WTC11 (cell line): Measurements from ENCODE around the gene EFCAB12. TPM values are rescaled to one million over a fixed set of nuclear protein-coding genes. Genes with fewer than 3 reads are reported as not detected.
"Not testable (repeated sequence)": the region's sequence is repeated elsewhere in the genome, so short reads cannot be mapped to it uniquely, and the experiment has no call there.

Experiments
- ATAC-seq: fragments of 200-7000 bp; cut with Tn5 transposase; 2 replicates; pipeline ENCODE4 v1.10.0; 2021; ENCODE audit warnings: mild to moderate bottlenecking, moderate library complexity
- CTCF ChIA-PET: fragments of 300-600 bp; sonication (Branson Sonifier 250); formaldehyde crosslinking; loops from one replicate; lab custom pipeline; 2021; ENCODE audit warnings: antibody characterized with exemption; lab: Charles Lee
- POLR2A ChIA-PET: fragments of 350-600 bp; sonication (Branson Sonifier 250); formaldehyde crosslinking; loops from one replicate; lab custom pipeline; 2021; ENCODE audit warnings: antibody characterized with exemption; lab: Charles Lee
- DNase-seq: peaks from one replicate; pipeline ENCODE4 v3.0.0; 2021; ENCODE audit warnings: low spot score
- H3K27ac Mint-ChIP-seq: 2 replicates; pipeline ENCODE4 v1.8.0; 2021; ENCODE audit warnings: mixed read lengths
- H3K27me3 Mint-ChIP-seq: 2 replicates; pipeline ENCODE4 v1.8.0; 2021; ENCODE audit warnings: low read depth, mild to moderate bottlenecking, moderate library complexity, mixed read lengths
- H3K36me3 Mint-ChIP-seq: 2 replicates; pipeline ENCODE4 v1.8.0; 2021; ENCODE audit warnings: mixed read lengths
- H3K4me1 Mint-ChIP-seq: 2 replicates; pipeline ENCODE4 v1.8.0; 2022; ENCODE audit warnings: mixed read lengths
- H3K4me3 Mint-ChIP-seq: 2 replicates; pipeline ENCODE4 v1.8.0; 2021; ENCODE audit warnings: mild to moderate bottlenecking, moderate library complexity, mixed read lengths
- H3K9me3 Mint-ChIP-seq: 2 replicates; pipeline ENCODE4 v1.8.0; 2021; ENCODE audit warnings: mixed read lengths
- AFF4 ChIP-seq: sonication (generic); formaldehyde crosslinking; IDR thresholded peaks from 2 replicates; pipeline ENCODE4 v1.8.1; 2023; ENCODE audit warnings: mild to moderate bottlenecking, missing genetic modification reagents, borderline replicate concordance
- ATF1 ChIP-seq: sonication (generic); formaldehyde crosslinking; IDR thresholded peaks from 2 replicates; pipeline ENCODE4 v1.8.1; 2023; ENCODE audit warnings: mild to moderate bottlenecking, moderate library complexity, missing genetic modification reagents
- E2F4 ChIP-seq: sonication (generic); formaldehyde crosslinking; IDR thresholded peaks from 2 replicates; pipeline ENCODE4 v1.8.1; 2022; ENCODE audit warnings: low read depth, mild to moderate bottlenecking, moderate library complexity, missing genetic modification reagents, borderline replicate concordance
- ETV6 ChIP-seq: sonication (generic); formaldehyde crosslinking; IDR thresholded peaks from 2 replicates; pipeline ENCODE4 v1.8.1; 2022; ENCODE audit warnings: mild to moderate bottlenecking, missing genetic modification reagents
- GABPB1 ChIP-seq: sonication (generic); formaldehyde crosslinking; IDR thresholded peaks from 2 replicates; pipeline ENCODE4 v1.8.1; 2023; ENCODE audit warnings: mild to moderate bottlenecking, missing genetic modification reagents
- MYBL2 ChIP-seq: sonication (generic); formaldehyde crosslinking; IDR thresholded peaks from 2 replicates; pipeline ENCODE4 v1.8.1; 2023; ENCODE audit warnings: mild to moderate bottlenecking, moderate library complexity, missing genetic modification reagents
- RELA ChIP-seq: sonication (generic); formaldehyde crosslinking; IDR thresholded peaks from 2 replicates; pipeline ENCODE4 v1.8.1; 2022; ENCODE audit warnings: missing genetic modification reagents, mild to moderate bottlenecking, borderline replicate concordance
- SMAD3 ChIP-seq: sonication (generic); formaldehyde crosslinking; IDR thresholded peaks from 2 replicates; pipeline ENCODE4 v1.8.0; 2022; ENCODE audit warnings: missing genetic modification reagents, mild to moderate bottlenecking, borderline replicate concordance
- SMAD4 ChIP-seq: sonication (generic); formaldehyde crosslinking; IDR thresholded peaks from 2 replicates; pipeline ENCODE4 v1.8.0; 2022; ENCODE audit warnings: mild to moderate bottlenecking, missing genetic modification reagents
- TEAD4 ChIP-seq: sonication (generic); formaldehyde crosslinking; IDR thresholded peaks from 2 replicates; pipeline ENCODE4 v1.8.0; 2022; ENCODE audit warnings: mild to moderate bottlenecking, missing genetic modification reagents
- USF1 ChIP-seq: sonication (generic); formaldehyde crosslinking; IDR thresholded peaks from 2 replicates; pipeline ENCODE4 v1.8.0; 2022; ENCODE audit warnings: mild to moderate bottlenecking, missing genetic modification reagents
- ZBTB43 ChIP-seq: sonication (generic); formaldehyde crosslinking; IDR thresholded peaks from 2 replicates; pipeline ENCODE4 v1.8.1; 2023; ENCODE audit warnings: mild to moderate bottlenecking, missing genetic modification reagents
- ZNF232 ChIP-seq: sonication (generic); formaldehyde crosslinking; IDR thresholded peaks from 2 replicates; pipeline ENCODE4 v1.8.0; 2022; ENCODE audit warnings: mild to moderate bottlenecking, missing genetic modification reagents
- ZNF425 ChIP-seq: fragments of 250-450 bp; sonication (Bioruptor Pico); conservative IDR thresholded peaks from 2 replicates; pipeline ENCODE4 v1.9.0; 2021; ENCODE audit warnings: mild to moderate bottlenecking
- total RNA-seq: library from RNA; stranded (reverse); gene quantifications from 3 replicates; pipeline ENCODE4 v1.2.3, GENCODE V29; 2021

The EFCAB12 gene
- total RNA-seq, 1 experiment from 2014 or later: 0.20 TPM

- CTCF ChIA-PET, H3K27ac Mint-ChIP-seq, DNase-seq, ATAC-seq, H3K4me3 Mint-ChIP-seq, POLR2A ChIA-PET, H3K27me3 Mint-ChIP-seq, H3K9me3 Mint-ChIP-seq: not testable (repeated sequence)
- Mint-ChIP-seq H3K4me1 (peaks cover 11% of the 10 kb centered on the region), H3K36me3 (peaks cover 41% of the 10 kb centered on the region)
Measured at GRCh38 chr3:129393760-129394564, 34.5 kb downstream of the EFCAB12 start.

GRCh38 chr3:129393271-129393670 lies 35.2 kb downstream of the EFCAB12 start:
- H3K27ac Mint-ChIP-seq: no peak overlapping the region
- ATAC-seq (no peak), DNase-seq (no peak)
- no peaks in the 10 kb centered on the region for H3K9me3 Mint-ChIP-seq
- no peaks in the 10 kb centered on the region for H3K27me3 Mint-ChIP-seq
- peaks cover 47% of the 10 kb centered on the region for H3K36me3 Mint-ChIP-seq
- POLR2A ChIA-PET: no interaction called here
- no peak for TF ChIP-seq ATF1 (CRISPR knock-in tag)
- no peak for TF ChIP-seq ZBTB43 (CRISPR knock-in tag)
- TF ChIP-seq ETV6 (CRISPR knock-in tag): no peak
- no peak for TF ChIP-seq SMAD3 (CRISPR knock-in tag)
- TF ChIP-seq MYBL2 (CRISPR knock-in tag): no peak
- no peak for TF ChIP-seq ZNF232 (CRISPR knock-in tag)
- TF ChIP-seq GABPB1 (CRISPR knock-in tag): no peak
- H3K4me1 Mint-ChIP-seq: peaks cover 6% of the 10 kb centered on the region; the same call in 1 of the 2 replicates
- no peak overlapping the region for H3K4me3 Mint-ChIP-seq
- CTCF ChIA-PET: no interaction called here

- ATAC-seq, H3K4me1 Mint-ChIP-seq, H3K4me3 Mint-ChIP-seq, H3K27me3 Mint-ChIP-seq, CTCF ChIA-PET, H3K27ac Mint-ChIP-seq, DNase-seq, H3K9me3 Mint-ChIP-seq, POLR2A ChIA-PET: not testable (repeated sequence)
- peaks cover 55% of the 10 kb centered on the region for H3K36me3 Mint-ChIP-seq
Measured at GRCh38 chr3:129392106-129392887, 36.1 kb downstream of the EFCAB12 start.

GRCh38 chr3:129391583-129391982 lies 36.9 kb downstream of the EFCAB12 start:
- ATAC-seq, POLR2A ChIA-PET, H3K4me3 Mint-ChIP-seq, H3K27me3 Mint-ChIP-seq, H3K27ac Mint-ChIP-seq, H3K9me3 Mint-ChIP-seq, DNase-seq, H3K4me1 Mint-ChIP-seq: not testable (repeated sequence)
- CTCF ChIA-PET: interaction anchor here (1.0 kb wide), 1 partner anchor 9 kb away, joined by 6 read pairs; no protein-coding TSS in a partner anchor
- H3K36me3 Mint-ChIP-seq: peaks cover 61% of the 10 kb centered on the region

GRCh38 chr3:129389572-129389937 lies 38.9 kb downstream of the EFCAB12 start:
- H3K9me3 Mint-ChIP-seq: no peaks in the 10 kb centered on the region
- ChIA-PET CTCF (no interaction called here), POLR2A (no interaction called here)
- ATAC-seq (no peak), DNase-seq (no peak)
- H3K27me3 Mint-ChIP-seq: no peaks in the 10 kb centered on the region
- peaks cover 54% of the 10 kb centered on the region for H3K36me3 Mint-ChIP-seq
- no peak overlapping the region for H3K4me3 Mint-ChIP-seq
- no peak overlapping the region for H3K27ac Mint-ChIP-seq
- H3K4me1 Mint-ChIP-seq: peaks cover 14% of the 10 kb centered on the region
- TF ChIP-seq ZNF425 (CRISPR knock-in tag) (no peak), AFF4 (CRISPR knock-in tag) (no peak), SMAD4 (CRISPR knock-in tag) (no peak), USF1 (no peak), RELA (CRISPR knock-in tag) (no peak), GABPB1 (CRISPR knock-in tag) (no peak), TEAD4 (CRISPR knock-in tag) (no peak), ATF1 (CRISPR knock-in tag) (no peak), E2F4 (CRISPR knock-in tag) (no peak)
